ES-I3 (cell line): Measurements from ENCODE around the gene MMD.

Experiments used
- H3K36me3 ChIP-seq: 2 replicates; pipeline ENCODE4 v1.6.1; 2013; ENCODE audit warnings: mild to moderate bottlenecking, low read length, control low read depth, moderate library complexity; ENCODE audit not compliant: insufficient read depth
- H3K4me1 ChIP-seq: 2 replicates; pipeline ENCODE4 v1.6.1; 2013; ENCODE audit warnings: mild to moderate bottlenecking, control low read depth, low read length; ENCODE audit not compliant: insufficient read depth
- H3K9ac ChIP-seq: 2 replicates; pipeline ENCODE4 v1.6.1; 2013; ENCODE audit warnings: low read depth, mild to moderate bottlenecking, low read length, moderate library complexity
- H3K9me3 ChIP-seq: 2 replicates; pipeline ENCODE4 v1.6.1; 2013; ENCODE audit warnings: mild to moderate bottlenecking, low read length, moderate library complexity; ENCODE audit not compliant: control insufficient read depth, insufficient read depth

MMD gene

GRCh38 chr17:55347341-55347740, 74.3 kb downstream of the MMD start:
- no peak overlapping the region for H3K9ac ChIP-seq
- H3K9me3 ChIP-seq, result no peaks in the 10 kb centered on the region
- no peaks in the 10 kb centered on the region for H3K36me3 ChIP-seq
- peaks cover 13% of the 10 kb centered on the region for H3K4me1 ChIP-seq

- Histone ChIP-seq H3K9ac (no peak overlapping the region), H3K9me3 (no peaks in the 10 kb centered on the region), H3K4me1 (peaks cover 13% of the 10 kb centered on the region), H3K36me3 (no peaks in the 10 kb centered on the region)
Observed at GRCh38 chr17:55346658-55347057, 75.0 kb downstream of the MMD start.

GRCh38 chr17:55345132-55345531, 76.5 kb downstream of the MMD start:
- Histone ChIP-seq H3K4me1 (no peaks in the 10 kb centered on the region), H3K9me3 (no peaks in the 10 kb centered on the region), H3K9ac (no peak overlapping the region), H3K36me3 (no peaks in the 10 kb centered on the region)

- H3K36me3 ChIP-seq, result no peaks in the 10 kb centered on the region
- no peaks in the 10 kb centered on the region for H3K9me3 ChIP-seq
- no peaks in the 10 kb centered on the region for H3K4me1 ChIP-seq
- no peak overlapping the region for H3K9ac ChIP-seq
Observed at GRCh38 chr17:55344514-55344997, 77.1 kb downstream of the MMD start.

- Histone ChIP-seq H3K36me3 (no peaks in the 10 kb centered on the region), H3K9ac (no peak overlapping the region), H3K4me1 (no peaks in the 10 kb centered on the region), H3K9me3 (no peaks in the 10 kb centered on the region)
Observed at GRCh38 chr17:55343900-55344513, 77.6 kb downstream of the MMD start.

GRCh38 chr17:55342800-55343585, 78.6 kb downstream of the MMD start:
- Histone ChIP-seq H3K9me3 (no peaks in the 10 kb centered on the region), H3K4me1 (no peaks in the 10 kb centered on the region), H3K9ac (no peak overlapping the region), H3K36me3 (no peaks in the 10 kb centered on the region)
